Activated CD8-positive, alpha-beta T cell treated with anti-CD3 and anti-CD28 coated beads, Interleukin-2, amount 10 ng/mL, durations not matched to agents 7 days and 5 days (primary cell): ENCODE data around the gene NUDT2. TPM values are rescaled to one million over a fixed set of nuclear protein-coding genes. Genes with fewer than 3 reads are reported as not detected.
A peak's percentile ranks its signal among the peaks of the same experiment; 100 is the strongest.

Source experiments
- ATAC-seq: fragments of 150-1000 bp; cut with Tn5 transposase; one replicate; pipeline ENCODE4 v1.10.0; 2021; ENCODE audit warnings: moderate library complexity
- CTCF ChIA-PET: fragments of 350-600 bp; sonication (Branson Sonifier 250); formaldehyde crosslinking; loops from one replicate; lab custom pipeline; 2021; ENCODE audit warnings: antibody characterized with exemption; lab: Charles Lee
- POLR2A ChIA-PET: fragments of 350-600 bp; sonication (Branson Sonifier 250); formaldehyde crosslinking; loops from one replicate; lab custom pipeline; 2021; ENCODE audit warnings: antibody characterized with exemption; lab: Charles Lee
- DNase-seq: peaks from one replicate; pipeline ENCODE4 v3.0.0-alpha.2; 2020
- H3K27ac Mint-ChIP-seq: one replicate; pipeline ENCODE4 v1.8.0; 2021; ENCODE audit warnings: mild to moderate bottlenecking, mixed read lengths
- H3K27me3 Mint-ChIP-seq: one replicate; pipeline ENCODE4 v1.8.0; 2021; ENCODE audit warnings: low read depth, mixed read lengths
- H3K36me3 Mint-ChIP-seq: one replicate; pipeline ENCODE4 v1.8.0; 2021; ENCODE audit warnings: low read depth, mixed read lengths
- H3K4me1 Mint-ChIP-seq: one replicate; pipeline ENCODE4 v1.8.0; 2021; ENCODE audit warnings: low read depth, mixed read lengths
- H3K4me3 Mint-ChIP-seq: one replicate; pipeline ENCODE4 v1.8.0; 2021; ENCODE audit warnings: mild to moderate bottlenecking, mixed read lengths
- H3K9me3 Mint-ChIP-seq: one replicate; pipeline ENCODE4 v1.8.0; 2022; ENCODE audit warnings: mixed read lengths; ENCODE audit not compliant: insufficient read depth
- total RNA-seq, 2 experiments: library from RNA; stranded (reverse); gene quantifications; one replicate each; pipeline ENCODE4 v1.2.3, GENCODE V29; 2021

Gene NUDT2
- total RNA-seq, 2 experiments from 2014 or later, result 28.9 to 31.6 TPM

DNA sequence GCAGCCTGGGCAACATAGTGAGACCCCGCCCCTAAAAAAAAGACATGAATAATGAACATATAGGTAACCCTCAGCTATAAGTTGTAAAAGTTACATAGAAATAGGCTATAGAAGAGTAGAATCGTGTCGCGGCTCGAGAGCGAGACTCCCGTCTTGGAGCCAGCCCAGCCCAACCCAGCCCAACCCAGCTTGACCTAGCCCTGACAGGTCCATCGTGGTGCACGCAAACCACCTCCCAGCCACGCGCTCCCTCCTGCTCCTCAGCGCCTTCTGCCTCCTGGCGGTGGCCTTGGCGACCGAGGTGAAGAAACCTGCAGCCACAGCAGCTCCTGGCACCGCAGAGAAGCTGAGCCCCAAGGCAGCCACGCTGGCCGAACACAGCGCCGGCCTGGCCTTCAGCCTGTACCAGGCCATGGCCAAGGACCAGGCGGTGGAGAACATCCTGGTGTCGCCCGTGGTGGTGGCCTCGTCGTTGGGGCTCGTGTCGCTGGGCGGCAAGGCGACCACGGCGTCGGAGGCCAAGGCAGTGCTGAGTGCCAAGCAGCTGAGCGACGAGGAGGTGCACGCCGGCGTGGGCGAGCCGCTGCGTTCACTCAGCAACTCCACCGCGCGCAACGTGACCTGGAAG, 11.1 kb upstream of the NUDT2 start:
- H3K36me3 Mint-ChIP-seq, result peaks cover 3% of the 10 kb centered on the region
- no peak overlapping the region for H3K27ac Mint-ChIP-seq
- ChIA-PET POLR2A (no interaction called here), CTCF (no interaction called here)
- H3K4me1 Mint-ChIP-seq, result peaks cover 2% of the 10 kb centered on the region
- no peak overlapping the region for H3K4me3 Mint-ChIP-seq
- H3K27me3 Mint-ChIP-seq, result no peaks in the 10 kb centered on the region
- DNase-seq, result no peak
- H3K9me3 Mint-ChIP-seq, result no peaks in the 10 kb centered on the region
- ATAC-seq, result no peak

DNA sequence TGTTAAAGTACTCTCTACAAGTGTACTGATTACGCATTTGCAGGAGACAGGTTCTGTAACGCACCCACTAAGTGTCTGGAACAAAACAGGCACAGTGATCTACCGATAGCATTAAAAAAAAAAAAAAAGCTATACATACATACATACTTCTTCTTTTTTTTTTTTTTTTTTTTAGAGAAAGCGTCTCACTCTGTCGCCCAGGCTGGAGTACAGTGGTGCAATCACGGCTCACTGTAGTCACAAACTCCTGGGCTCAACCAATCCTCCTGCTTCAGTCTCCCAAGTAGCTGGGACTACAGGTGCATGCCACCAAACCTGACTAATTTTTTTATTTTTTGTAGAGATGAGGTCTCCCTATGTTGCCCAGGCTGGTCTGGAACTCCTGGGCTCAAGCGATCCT, 7.9 kb upstream of the NUDT2 start:
- DNase-seq (no peak), ATAC-seq (no peak)
- Mint-ChIP-seq H3K4me1 (peaks cover 4% of the 10 kb centered on the region), H3K9me3 (no peaks in the 10 kb centered on the region), H3K27me3 (no peaks in the 10 kb centered on the region), H3K27ac (no peak overlapping the region), H3K4me3 (no peak overlapping the region), H3K36me3 (peaks cover 3% of the 10 kb centered on the region)
- CTCF ChIA-PET, result no interaction called here
- POLR2A ChIA-PET, result no interaction called here

DNA sequence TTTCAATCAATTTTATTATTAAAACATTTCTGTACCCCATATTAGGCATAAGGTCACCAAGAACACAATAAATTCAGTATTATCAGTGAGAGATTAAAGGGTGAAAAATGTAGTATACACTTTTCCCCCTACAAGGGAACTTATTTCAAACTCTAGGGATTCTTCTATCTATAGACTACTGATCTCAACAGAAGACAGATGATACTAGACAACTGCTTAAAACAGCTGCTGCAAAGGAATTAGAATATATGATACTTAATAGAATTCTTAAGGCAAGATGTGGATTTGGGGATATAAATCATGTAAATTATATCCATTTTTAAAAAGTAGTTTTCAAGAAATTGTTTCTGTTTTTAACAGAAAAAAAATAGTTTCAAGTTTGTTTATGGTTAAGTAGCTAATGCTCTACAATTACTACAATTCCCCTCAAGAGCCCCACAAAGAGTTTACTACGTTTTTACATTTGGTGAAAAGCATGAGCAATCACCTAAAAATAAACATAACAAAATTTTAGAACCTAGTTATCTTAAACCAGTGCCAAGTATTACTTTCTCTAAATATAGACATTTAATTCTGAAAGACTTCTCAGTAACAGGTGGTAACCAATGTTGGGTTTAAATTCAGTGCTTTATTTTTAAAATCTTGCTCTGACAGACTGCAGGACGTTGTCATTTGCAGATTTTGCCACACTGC, 6.3 kb upstream of the NUDT2 start:
- ATAC-seq, result no peak

DNA sequence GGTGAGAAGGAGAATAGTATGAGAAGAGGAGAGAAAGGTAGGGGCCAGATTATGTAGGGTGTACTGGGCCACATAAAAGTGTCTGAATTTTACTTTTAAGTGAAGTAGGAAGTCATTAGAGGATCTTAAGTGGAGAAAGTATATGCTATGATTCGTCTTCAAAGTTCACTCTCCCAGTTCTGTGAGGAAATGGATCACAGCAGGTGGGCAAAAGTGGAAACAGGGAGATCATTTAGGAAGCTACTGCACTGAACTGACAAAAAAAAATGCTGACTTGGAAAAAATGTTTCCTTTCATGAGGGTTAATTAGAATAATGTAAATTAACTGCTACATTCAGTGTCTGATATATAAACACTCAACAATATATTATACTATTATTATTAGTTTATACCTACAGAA, 2.7 kb upstream of the NUDT2 start:
- Mint-ChIP-seq H3K4me3 (no peak overlapping the region), H3K36me3 (peaks cover 6% of the 10 kb centered on the region), H3K27ac (no peak overlapping the region), H3K9me3 (no peaks in the 10 kb centered on the region), H3K27me3 (no peaks in the 10 kb centered on the region), H3K4me1 (peaks cover 21% of the 10 kb centered on the region)
- ATAC-seq, result no peak
- no peak for DNase-seq
- POLR2A ChIA-PET, result no interaction called here
- CTCF ChIA-PET, result interaction anchor here (2.4 kb wide), 1 partner anchor 52 kb away, joined by 16 read pairs; no protein-coding TSS in a partner anchor

More for the DNA sequence above, 6.3 kb upstream of the NUDT2 start:
- H3K4me3 Mint-ChIP-seq, result no peak overlapping the region
- DNase-seq, result no peak
- H3K36me3 Mint-ChIP-seq, result peaks cover 1% of the 10 kb centered on the region
- H3K4me1 Mint-ChIP-seq, result peaks cover 14% of the 10 kb centered on the region
- ChIA-PET POLR2A (no interaction called here), CTCF (no interaction called here)
- no peaks in the 10 kb centered on the region for H3K9me3 Mint-ChIP-seq
- H3K27ac Mint-ChIP-seq, result no peak overlapping the region
- no peaks in the 10 kb centered on the region for H3K27me3 Mint-ChIP-seq

DNA sequence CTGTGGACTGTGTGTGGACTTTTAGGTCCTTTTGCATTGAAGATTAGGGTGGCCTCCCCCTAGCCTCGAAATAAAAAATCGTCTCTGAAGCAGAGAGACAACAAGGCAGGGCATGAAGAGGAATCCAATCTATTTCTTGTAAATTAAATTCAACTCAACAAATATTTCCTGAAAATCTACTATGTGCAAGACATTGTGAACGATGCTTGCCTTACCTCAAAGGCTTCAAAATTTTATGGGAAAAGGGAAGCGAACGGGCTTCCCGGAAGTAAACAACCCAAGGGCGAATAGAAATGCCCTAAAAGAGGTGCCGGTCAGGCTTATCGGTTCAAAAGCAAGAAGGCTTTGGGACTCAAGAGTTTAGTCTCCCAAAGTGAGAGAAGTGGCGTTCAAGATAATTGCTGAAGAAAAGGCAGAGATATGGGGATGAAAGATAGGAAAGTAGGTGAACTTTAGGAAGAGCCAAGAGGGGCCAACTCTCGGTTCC, 826 bp upstream of the NUDT2 start:
- H3K27ac Mint-ChIP-seq, result peak overlapping the region; percentile 99
- no peaks in the 10 kb centered on the region for H3K27me3 Mint-ChIP-seq
- H3K9me3 Mint-ChIP-seq, result no peaks in the 10 kb centered on the region
- peaks cover 27% of the 10 kb centered on the region for H3K4me1 Mint-ChIP-seq
- peak overlapping the region; percentile 97 for H3K4me3 Mint-ChIP-seq
- ATAC-seq (no peak), DNase-seq (no peak)
- POLR2A ChIA-PET, result interaction anchor here (0.7 to 0.9 kb wide), 2 partner anchors 198 to 377 kb away, joined by 3 read pairs; no protein-coding TSS in a partner anchor
- H3K36me3 Mint-ChIP-seq, result peaks cover 6% of the 10 kb centered on the region
- CTCF ChIA-PET, result interaction anchor here (1.0 to 2.4 kb wide), 2 partner anchors 50 to 74 kb away, joined by 3 to 16 read pairs; no protein-coding TSS in a partner anchor

DNA sequence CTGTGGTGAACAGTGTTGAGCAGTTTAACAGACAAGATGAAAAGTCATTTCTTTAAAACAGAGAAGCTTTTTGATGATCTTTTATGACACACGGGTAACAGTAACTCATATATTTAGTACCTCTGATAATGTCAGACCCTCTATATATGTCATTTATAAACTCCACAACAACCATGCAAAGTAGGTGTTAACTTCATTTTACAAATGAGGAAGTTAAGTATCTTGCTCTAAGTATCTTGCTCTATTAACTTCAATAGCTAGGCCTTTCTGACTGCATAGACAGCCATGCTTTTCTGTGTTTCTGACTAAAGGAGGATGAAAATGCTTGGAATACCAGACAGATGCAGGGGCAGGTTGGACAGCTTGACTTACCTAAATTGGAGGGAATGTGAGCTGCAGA, 1.8 kb downstream of the NUDT2 start:
- ATAC-seq (no peak), DNase-seq (no peak)
- POLR2A ChIA-PET, result interaction anchor here (1.8 kb wide), 1 partner anchor 46 kb away, joined by 11 read pairs; no protein-coding TSS in a partner anchor
- peaks cover 27% of the 10 kb centered on the region for H3K4me1 Mint-ChIP-seq
- H3K9me3 Mint-ChIP-seq, result no peaks in the 10 kb centered on the region
- peaks cover 6% of the 10 kb centered on the region for H3K36me3 Mint-ChIP-seq
- H3K4me3 Mint-ChIP-seq, result no peak overlapping the region
- CTCF ChIA-PET, result interaction anchor here (1.0 to 10.6 kb wide), 6 partner anchors 11 to 170 kb away, joined by 3 to 193 read pairs (median 6); partner anchors contain the start of gene MYORG
- no peak overlapping the region for H3K27ac Mint-ChIP-seq
- no peaks in the 10 kb centered on the region for H3K27me3 Mint-ChIP-seq

DNA sequence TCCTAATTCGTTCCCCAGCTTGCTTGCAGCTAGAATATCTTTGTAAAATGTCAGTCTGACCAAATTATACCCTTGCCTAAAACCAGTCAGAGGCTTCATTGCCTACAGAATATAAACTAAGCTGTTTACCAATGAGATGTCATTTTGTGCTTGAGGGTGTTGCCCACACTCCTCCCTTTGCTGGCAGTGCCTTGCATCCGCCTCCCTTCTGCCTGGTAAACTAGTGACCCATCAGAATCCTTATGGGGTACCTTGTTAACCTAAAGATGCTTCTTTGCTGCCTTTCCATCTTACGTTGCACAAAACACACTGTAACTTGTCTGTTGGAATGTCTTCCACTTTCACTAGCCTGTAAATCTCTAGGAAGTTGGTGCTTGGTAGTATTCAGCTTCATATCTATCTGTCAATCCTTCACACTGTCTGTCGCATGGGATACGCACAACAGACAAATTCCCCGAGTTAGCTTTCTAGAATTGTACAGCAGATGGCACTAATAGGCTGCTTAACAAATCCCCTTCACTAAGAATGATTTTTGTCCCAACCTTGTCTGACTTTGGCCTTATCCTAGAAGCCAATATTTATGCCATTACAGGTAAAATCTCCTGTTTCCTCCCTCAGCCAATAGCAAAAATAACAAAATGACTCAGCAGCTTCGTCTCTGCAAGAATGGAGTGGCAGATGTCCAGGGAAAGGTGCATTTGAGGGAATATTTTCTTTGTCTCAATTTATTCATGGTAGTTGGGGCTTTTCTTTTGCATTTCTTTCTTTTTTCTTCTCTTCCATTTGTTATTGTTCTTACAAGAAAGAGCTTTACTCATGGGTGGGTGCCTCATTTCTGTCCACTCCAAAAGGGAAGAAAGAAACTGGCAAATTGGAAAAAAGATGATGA, 3.0 kb downstream of the NUDT2 start:
- DNase-seq (peak; percentile 26), ATAC-seq (no peak)
- Mint-ChIP-seq H3K4me3 (no peak overlapping the region), H3K27ac (no peak overlapping the region), H3K4me1 (peaks cover 20% of the 10 kb centered on the region), H3K27me3 (no peaks in the 10 kb centered on the region), H3K36me3 (peaks cover 6% of the 10 kb centered on the region), H3K9me3 (no peaks in the 10 kb centered on the region)
- ChIA-PET POLR2A (interaction anchor here (1.7 to 2.0 kb wide), 2 partner anchors 47 to 48 kb away, joined by 4 to 5 read pairs; no protein-coding TSS in a partner anchor), CTCF (interaction anchor here (0.6 to 10.6 kb wide), 11 partner anchors 22 to 258 kb away, joined by 3 to 193 read pairs (median 5); partner anchors contain the start of gene MYORG)

DNA sequence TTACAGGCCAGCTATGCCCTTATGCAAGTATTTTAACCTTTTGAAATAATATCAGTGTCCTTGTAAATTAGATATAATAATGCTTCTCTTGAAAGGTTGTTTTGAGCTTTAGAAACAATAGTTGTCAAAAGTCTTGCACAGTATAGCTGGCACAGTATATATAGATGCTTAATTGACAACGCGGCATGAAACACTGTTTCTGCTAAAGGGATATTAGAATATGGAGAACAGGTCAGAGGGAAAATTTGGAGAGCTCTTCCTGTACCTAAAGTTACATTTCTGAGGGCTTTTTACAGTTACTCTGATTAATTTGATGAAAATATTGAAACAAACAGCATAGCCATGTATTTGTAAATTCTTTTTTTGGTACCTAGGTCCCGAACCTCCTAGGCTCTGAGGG, 4.5 kb downstream of the NUDT2 start:
- H3K4me3 Mint-ChIP-seq, result no peak overlapping the region
- CTCF ChIA-PET, result interaction anchor here (0.6 to 10.6 kb wide), 8 partner anchors 33 to 270 kb away, joined by 3 to 193 read pairs (median 4); partner anchors contain the start of gene MYORG

DNA sequence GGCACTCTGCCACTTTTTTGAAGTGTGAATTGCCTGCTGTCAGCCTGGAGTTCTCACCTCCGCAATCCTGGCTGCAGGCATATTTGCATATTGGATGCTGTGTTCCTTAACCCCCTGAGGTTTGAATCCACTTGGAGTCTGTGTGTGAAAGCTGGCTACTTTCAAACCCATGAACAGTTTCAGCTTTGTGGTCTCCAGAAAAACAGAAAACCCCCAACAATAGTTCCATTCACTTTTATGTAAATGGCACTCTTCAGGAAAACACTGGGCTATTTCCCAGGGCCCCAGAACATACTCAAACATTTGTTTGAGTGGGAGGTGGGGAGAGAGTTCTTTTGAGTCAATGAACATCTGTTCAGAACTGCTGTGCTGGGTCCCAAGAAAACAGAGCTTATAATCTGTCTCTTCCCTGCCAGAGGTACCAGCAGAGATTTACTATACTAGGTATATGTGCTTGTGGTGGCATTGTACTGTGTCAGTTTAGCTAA, 5.0 kb downstream of the NUDT2 start:
- no peak for ATAC-seq
- peaks cover 17% of the 10 kb centered on the region for H3K36me3 Mint-ChIP-seq
- no peaks in the 10 kb centered on the region for H3K27me3 Mint-ChIP-seq
- no peaks in the 10 kb centered on the region for H3K9me3 Mint-ChIP-seq
- ChIA-PET CTCF (interaction anchor here (0.6 to 10.6 kb wide), 5 partner anchors 32 to 82 kb away, joined by 3 to 193 read pairs (median 4); partner anchors contain the start of gene MYORG), POLR2A (interaction anchor here (0.6 to 2.0 kb wide), 4 partner anchors 10 to 156 kb away, joined by 3 to 7 read pairs (median 4); no protein-coding TSS in a partner anchor)
- H3K4me1 Mint-ChIP-seq, result peaks cover 13% of the 10 kb centered on the region
- no peak overlapping the region for H3K4me3 Mint-ChIP-seq
- no peak overlapping the region for H3K27ac Mint-ChIP-seq
- no peak for DNase-seq

More for the DNA sequence above, 4.5 kb downstream of the NUDT2 start:
- H3K36me3 Mint-ChIP-seq, result peaks cover 12% of the 10 kb centered on the region
- no peak overlapping the region for H3K27ac Mint-ChIP-seq
- ATAC-seq (no peak), DNase-seq (no peak)
- POLR2A ChIA-PET, result interaction anchor here (1.4 to 2.0 kb wide), 3 partner anchors 11 to 47 kb away, joined by 4 to 7 read pairs (median 5); no protein-coding TSS in a partner anchor
- no peaks in the 10 kb centered on the region for H3K9me3 Mint-ChIP-seq
- peaks cover 13% of the 10 kb centered on the region for H3K4me1 Mint-ChIP-seq
- no peaks in the 10 kb centered on the region for H3K27me3 Mint-ChIP-seq

DNA sequence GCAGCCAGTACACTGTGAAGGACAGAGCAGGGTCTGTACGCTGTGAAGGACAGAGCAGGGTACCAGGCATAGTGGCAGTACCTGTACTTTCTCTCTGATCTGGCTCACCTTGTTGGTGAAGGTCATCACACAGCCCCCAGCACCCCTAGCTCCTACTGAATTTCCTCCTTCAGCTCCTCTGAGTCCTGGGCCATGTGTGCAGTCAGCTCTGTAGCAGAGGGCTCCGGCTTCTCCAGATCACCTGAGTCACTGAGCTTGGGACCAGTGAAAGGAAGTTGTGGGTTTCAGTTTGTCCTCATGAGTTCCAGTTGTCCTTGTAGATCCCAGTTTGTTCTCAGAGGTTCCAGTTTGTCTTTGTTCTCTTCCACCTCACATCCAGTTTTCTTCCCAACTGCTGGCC, 5.5 kb downstream of the NUDT2 start:
- Mint-ChIP-seq H3K4me1 (peaks cover 13% of the 10 kb centered on the region), H3K27me3 (no peaks in the 10 kb centered on the region), H3K36me3 (peaks cover 16% of the 10 kb centered on the region), H3K9me3 (no peaks in the 10 kb centered on the region), H3K27ac (no peak overlapping the region), H3K4me3 (no peak overlapping the region)
- no peak for DNase-seq
- CTCF ChIA-PET, result interaction anchor here (1.2 to 10.6 kb wide), 4 partner anchors 42 to 83 kb away, joined by 3 to 193 read pairs (median 14); partner anchors contain the start of gene MYORG
- ATAC-seq, result no peak
- POLR2A ChIA-PET, result interaction anchor here (0.6 to 1.6 kb wide), 3 partner anchors 10 to 156 kb away, joined by 3 to 7 read pairs (median 5); no protein-coding TSS in a partner anchor
